ENCODE data around the gene ZNF532. TPM values are rescaled to one million over a fixed set of nuclear protein-coding genes. Genes with fewer than 3 reads are reported as not detected.

ZNF532 gene
- polyA plus RNA-seq, 3 donors: 5.6 to 25.1 (median 18.9) TPM

- H3K27ac ChIP-seq (ENCODE audit: low read depth, low read length): no peak overlapping the region
- 48 to 68% (median 51%) methylated on average over 4 of the region's 4 CpGs for WGBS, 3 donors
Observed at GRCh38 chr18:58865033-58865590, 435 bp downstream of the ZNF532 start.

GRCh38 chr18:58865701-58866065 lies 1.0 kb downstream of the ZNF532 start:
- H3K27ac ChIP-seq (ENCODE audit: low read depth, low read length): no peak overlapping the region
- WGBS, 3 donors: 77 to 88% (median 87%) methylated on average over 8 of the region's 8 CpGs

- WGBS, 3 donors: 69 to 74% (median 71%) methylated on average over 9 of the region's 9 CpGs
- H3K27ac ChIP-seq (ENCODE audit: low read depth, low read length): no peak overlapping the region
Observed at GRCh38 chr18:58866066-58866772, 1.5 kb downstream of the ZNF532 start.

DNA sequence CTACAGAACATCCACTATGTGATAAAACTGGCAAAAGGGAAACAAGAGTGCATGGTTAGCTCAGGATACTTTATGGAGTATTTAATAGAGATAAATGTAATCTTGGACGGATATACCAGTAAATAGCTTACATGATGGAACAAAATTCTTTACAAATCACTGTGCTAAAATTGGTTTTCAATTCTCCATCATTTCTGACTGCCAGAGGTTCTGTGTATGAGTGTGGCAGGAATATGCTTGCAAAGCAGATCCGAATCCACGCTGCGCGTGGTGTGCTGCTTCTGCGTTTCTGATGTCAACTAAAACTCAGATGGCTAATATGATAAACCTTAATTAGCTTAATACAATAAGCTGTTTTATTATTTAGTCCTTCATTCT lies 2.1 kb downstream of the ZNF532 start:
- WGBS, 3 donors: 87 to 88% (median 88%) methylated on average over 6 of the region's 6 CpGs
- no peak overlapping the region for H3K27ac ChIP-seq (ENCODE audit: low read depth, low read length)

DNA sequence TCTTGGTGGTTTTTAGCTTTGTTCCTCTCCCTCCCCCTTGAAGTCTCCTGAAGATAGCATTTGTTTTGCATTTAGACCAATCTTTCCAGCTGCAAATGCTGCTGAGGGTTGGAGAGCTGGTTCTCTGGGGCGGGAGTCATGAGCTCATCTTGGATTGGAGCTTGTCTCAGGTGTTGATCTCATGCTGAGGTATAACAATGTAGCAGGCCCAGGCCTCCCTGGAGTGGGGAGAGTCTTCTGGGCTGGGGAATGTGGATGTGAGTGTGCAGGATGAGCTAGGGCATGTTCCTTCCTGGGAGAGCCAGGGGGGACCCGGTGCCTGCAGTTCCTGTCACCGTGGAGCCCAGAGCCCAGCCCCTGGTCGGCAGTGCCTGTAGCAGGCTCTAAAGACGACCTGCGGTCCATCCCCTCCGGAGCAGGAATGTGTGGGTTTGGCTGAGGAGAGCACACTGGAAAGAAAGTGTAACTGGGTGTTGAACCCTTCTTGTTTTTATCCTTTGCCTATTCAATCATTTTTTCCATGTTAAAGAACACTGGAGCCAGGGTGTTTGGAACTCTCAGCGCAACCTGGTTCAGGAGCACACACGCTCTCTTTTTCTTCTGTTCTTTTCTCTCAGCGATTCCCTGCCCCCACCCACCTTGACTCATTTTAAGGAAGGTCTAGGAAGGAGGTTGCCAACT lies 2.7 kb downstream of the ZNF532 start:
- 66 to 82% (median 73%) methylated on average over 10 of the region's 10 CpGs for WGBS, 3 donors
- H3K27ac ChIP-seq (ENCODE audit: low read depth, low read length): no peak overlapping the region

- WGBS, 3 donors: 81 to 95% (median 89%) methylated on average over 6 of the region's 6 CpGs
- no peak overlapping the region for H3K27ac ChIP-seq (ENCODE audit: low read depth, low read length)
Observed at GRCh38 chr18:58868440-58868839, 3.8 kb downstream of the ZNF532 start.

GRCh38 chr18:58870130-58870529 lies 5.5 kb downstream of the ZNF532 start:
- 82 to 91% (median 85%) methylated on average over 5 of the region's 5 CpGs for WGBS, 3 donors
- H3K27ac ChIP-seq (ENCODE audit: low read depth, low read length): no peak overlapping the region

GRCh38 chr18:58870621-58871020 lies 5.9 kb downstream of the ZNF532 start:
- 85 to 94% (median 91%) methylated on average over 2 of the region's 2 CpGs for WGBS, 3 donors
- no peak overlapping the region for H3K27ac ChIP-seq (ENCODE audit: low read depth, low read length)

GRCh38 chr18:58871514-58872420 lies 7.1 kb downstream of the ZNF532 start:
- WGBS, 3 donors: 76 to 84% (median 76%) methylated on average over 10 of the region's 10 CpGs
- no peak overlapping the region for H3K27ac ChIP-seq (ENCODE audit: low read depth, low read length)

DNA sequence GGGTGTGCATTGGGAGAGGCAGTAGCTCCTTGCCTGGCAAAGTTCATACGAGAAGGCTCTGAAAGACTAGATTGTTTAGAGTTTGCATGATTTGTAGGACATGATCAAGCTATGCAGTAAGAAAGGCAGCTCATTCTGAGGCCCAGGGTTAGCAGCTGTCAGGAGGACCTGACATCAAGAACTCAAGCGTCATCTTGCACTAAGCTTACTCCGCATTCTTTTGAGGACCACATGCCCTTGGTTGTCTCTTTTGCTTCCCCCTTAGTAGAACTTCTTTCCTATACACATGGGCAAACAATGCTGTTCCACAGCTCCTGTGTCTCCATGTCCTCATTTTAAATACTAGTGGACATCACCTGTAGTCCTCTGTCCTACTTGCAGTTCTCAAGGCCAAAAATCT lies 14.0 kb downstream of the ZNF532 start:
- no peak overlapping the region for H3K27ac ChIP-seq (ENCODE audit: low read depth, low read length)
- WGBS, 3 donors: 97 to 99% (median 98%) methylated on average over 3 of the region's 3 CpGs

GRCh38 chr18:58881477-58881876 lies 16.8 kb downstream of the ZNF532 start:
- no peak overlapping the region for H3K27ac ChIP-seq (ENCODE audit: low read depth, low read length)

GRCh38 chr18:58882044-58882443 lies 17.4 kb downstream of the ZNF532 start:
- no peak overlapping the region for H3K27ac ChIP-seq (ENCODE audit: low read depth, low read length)
- 93 to 95% (median 94%) methylated on average over 4 of the region's 4 CpGs for WGBS, 3 donors

More at GRCh38 chr18:58881477-58881876, 16.8 kb downstream of the ZNF532 start:
- 89 to 91% (median 89%) methylated on average over 2 of the region's 2 CpGs for WGBS, 3 donors

GRCh38 chr18:58882686-58883085 lies 18.0 kb downstream of the ZNF532 start:
- WGBS, 3 donors: 29 to 62% (median 59%) methylated on average over 1 of the region's 1 CpG
- no peak overlapping the region for H3K27ac ChIP-seq (ENCODE audit: low read depth, low read length)

DNA sequence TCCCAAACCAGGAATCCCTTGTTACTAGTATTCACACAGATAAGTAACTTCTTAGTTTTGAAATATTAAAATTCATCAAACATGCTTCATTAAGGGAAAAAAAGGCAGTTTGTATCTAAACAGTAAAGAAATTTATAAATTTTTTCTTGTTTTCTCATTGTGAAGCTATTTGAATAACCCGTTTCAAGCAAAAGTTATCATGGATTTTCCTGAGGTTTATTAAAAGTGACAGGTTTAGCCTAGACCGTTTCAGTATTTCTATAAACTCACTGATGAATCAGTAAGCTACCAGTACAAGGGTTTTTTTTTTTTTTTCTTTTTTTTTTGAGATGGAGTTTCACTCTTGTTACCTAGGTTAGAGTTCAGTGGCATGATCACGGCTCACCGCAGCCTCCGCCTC lies 20.0 kb downstream of the ZNF532 start:
- 91 to 95% (median 95%) methylated on average over 5 of the region's 5 CpGs for WGBS, 3 donors
- H3K27ac ChIP-seq (ENCODE audit: low read depth, low read length): no peak overlapping the region

DNA sequence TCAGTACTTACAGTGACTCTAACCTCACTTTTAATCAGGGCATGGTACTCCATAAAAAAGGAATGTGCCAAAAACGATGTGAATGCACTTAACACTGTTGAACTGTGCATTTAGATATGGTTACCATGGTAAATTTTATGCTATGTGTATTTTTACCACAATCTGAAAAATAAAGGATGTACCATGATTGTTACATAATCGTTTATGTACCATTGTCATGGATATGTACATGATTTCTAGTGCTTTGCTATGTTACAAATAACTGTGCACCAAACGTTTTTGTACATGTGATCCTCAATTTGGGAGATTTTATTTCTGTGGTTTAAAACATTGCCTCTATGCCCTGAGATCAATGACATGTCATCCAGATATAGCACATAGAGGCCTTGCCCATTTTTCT lies 21.8 kb downstream of the ZNF532 start:
- 51 to 55% (median 52%) methylated on average over 3 of the region's 3 CpGs for WGBS, 3 donors
- H3K27ac ChIP-seq (ENCODE audit: low read depth, low read length): no peak overlapping the region

- no peak overlapping the region for H3K27ac ChIP-seq (ENCODE audit: low read depth, low read length)
- WGBS, 3 donors: 37 to 81% (median 42%) methylated on average over 8 of the region's 8 CpGs
Observed at GRCh38 chr18:58886864-58887612, 22.4 kb downstream of the ZNF532 start.

DNA sequence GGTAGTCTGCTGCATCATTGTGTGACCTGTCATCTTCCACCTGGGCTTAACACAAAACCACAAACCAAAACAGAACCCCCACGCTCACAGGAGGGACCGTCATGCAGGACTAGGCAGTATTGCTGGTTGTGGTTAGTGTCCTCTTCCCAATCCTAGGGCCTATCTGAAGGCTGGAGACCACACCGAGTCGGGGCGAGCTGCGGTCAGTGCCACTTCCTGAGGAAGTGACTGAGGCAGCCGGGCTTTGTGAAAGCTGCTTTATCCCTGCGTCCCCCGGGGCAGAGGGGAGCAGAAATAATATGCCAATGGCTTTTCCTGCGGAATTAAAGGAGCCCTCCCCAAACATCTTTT lies 22.9 kb downstream of the ZNF532 start:
- no peak overlapping the region for H3K27ac ChIP-seq (ENCODE audit: low read depth, low read length)
- WGBS, 3 donors: 24 to 66% (median 26%) methylated on average over 10 of the region's 10 CpGs

- no peak overlapping the region for H3K27ac ChIP-seq (ENCODE audit: low read depth, low read length)
- 58 to 85% (median 73%) methylated on average over 2 of the region's 2 CpGs for WGBS, 3 donors
Observed at GRCh38 chr18:58891776-58892175, 27.1 kb downstream of the ZNF532 start.

Measured in adipose tissue (tissue), 3 donors.